IPS-18a (cell line): ENCODE data around the gene MRPS6.

Experiments
- H3K27ac ChIP-seq: one replicate; pipeline ENCODE4 v1.5.1; 2013; ENCODE audit warnings: low read length
- H3K27me3 ChIP-seq: one replicate; pipeline ENCODE4 v1.6.1; 2013; ENCODE audit warnings: mild to moderate bottlenecking, low read length; ENCODE audit not compliant: control insufficient read depth, insufficient read depth
- H3K36me3 ChIP-seq: one replicate; pipeline ENCODE4 v1.6.1; 2013; ENCODE audit warnings: low read depth, low read length; ENCODE audit not compliant: control insufficient read depth
- H3K4me1 ChIP-seq: one replicate; pipeline ENCODE4 v1.6.1; 2013; ENCODE audit warnings: low read depth, low read length; ENCODE audit not compliant: control insufficient read depth
- H3K4me3 ChIP-seq: one replicate; pipeline ENCODE4 v1.5.1; 2013; ENCODE audit warnings: low read length
- H3K9ac ChIP-seq: one replicate; pipeline ENCODE4 v1.6.1; 2013; ENCODE audit warnings: mild to moderate bottlenecking, low read length, moderate library complexity
- H3K9me3 ChIP-seq: one replicate; pipeline ENCODE4 v1.6.1; 2013; ENCODE audit warnings: low read depth, low read length; ENCODE audit not compliant: control insufficient read depth

The MRPS6 gene

DNA sequence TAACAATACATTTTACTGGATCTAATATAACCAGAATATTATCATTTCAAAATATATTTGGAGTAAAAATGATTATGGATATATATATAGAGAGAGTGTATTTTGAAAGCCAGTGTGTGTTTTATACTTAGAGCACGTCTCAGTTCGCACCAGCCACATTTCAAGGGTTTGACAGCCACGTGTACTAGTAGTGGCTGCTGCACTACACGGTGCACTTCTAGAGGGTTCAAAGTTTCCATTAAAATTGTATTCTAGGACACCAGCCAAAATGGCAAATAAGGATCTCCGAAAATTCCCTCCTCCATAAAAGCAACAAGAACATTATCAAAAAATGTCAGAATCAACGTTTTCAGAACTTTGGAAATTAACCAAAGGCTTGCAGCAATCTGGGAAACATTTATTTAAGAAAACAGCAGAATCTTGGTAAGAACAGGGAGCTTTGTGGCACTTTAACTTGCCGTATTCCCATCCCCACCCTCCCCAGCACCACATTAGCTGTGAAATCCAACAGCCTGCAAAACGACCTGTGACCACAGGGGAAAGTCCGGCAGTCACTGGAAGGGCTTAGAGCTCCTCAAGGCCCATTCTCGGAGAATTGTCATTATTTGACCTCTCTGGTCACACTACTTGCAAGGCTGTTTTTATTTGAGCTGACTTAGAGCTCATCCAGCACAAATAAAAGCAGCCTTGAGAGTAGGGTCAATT is 33.5 kb upstream of the MRPS6 start:
- Histone ChIP-seq H3K27me3 (no peaks in the 10 kb centered on the region), H3K4me3 (no peak overlapping the region), H3K9ac (no peak overlapping the region), H3K36me3 (no peaks in the 10 kb centered on the region), H3K9me3 (no peaks in the 10 kb centered on the region), H3K27ac (no peak overlapping the region), H3K4me1 (peaks cover 5% of the 10 kb centered on the region)

DNA sequence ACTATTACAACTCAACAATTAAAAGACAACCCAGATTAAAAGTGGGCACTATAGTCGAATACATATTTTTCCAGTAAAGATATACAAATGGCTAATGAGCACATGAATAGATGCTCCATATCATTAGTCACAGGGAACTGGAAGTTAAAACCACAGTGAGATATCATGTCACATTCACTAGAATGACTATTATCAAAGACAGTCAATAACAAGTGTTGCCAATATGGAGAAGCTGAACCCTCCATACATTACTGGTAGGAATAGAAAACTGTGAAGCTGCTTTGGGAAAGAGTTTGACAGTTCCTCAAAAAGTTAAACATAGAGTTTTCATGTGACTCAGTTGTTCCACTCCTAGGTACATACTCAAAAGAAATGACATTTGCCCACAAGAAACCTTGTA is 30.6 kb upstream of the MRPS6 start:
- H3K9ac ChIP-seq = no peak overlapping the region
- H3K4me1 ChIP-seq = no peaks in the 10 kb centered on the region
- no peak overlapping the region for H3K4me3 ChIP-seq
- no peak overlapping the region for H3K27ac ChIP-seq
- no peaks in the 10 kb centered on the region for H3K27me3 ChIP-seq
- no peaks in the 10 kb centered on the region for H3K36me3 ChIP-seq
- H3K9me3 ChIP-seq = no peaks in the 10 kb centered on the region

DNA sequence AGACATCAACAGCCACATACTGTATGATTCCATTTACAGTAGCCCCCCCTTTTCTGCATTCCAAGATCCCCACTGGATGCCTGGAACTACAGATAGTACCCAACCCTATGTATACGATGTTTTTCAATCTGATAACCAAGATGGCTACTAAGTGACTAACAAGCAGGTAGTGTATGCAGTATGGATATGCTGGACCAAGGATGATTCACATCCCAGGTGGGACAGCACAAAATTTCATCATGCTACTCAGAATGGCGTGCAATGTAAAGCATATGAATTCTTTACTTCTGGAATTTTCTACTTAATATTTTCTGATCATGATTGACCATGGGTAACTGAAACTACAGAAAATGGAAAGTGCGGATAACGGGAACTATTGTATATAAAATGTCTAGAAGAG is 30.0 kb upstream of the MRPS6 start:
- no peaks in the 10 kb centered on the region for H3K9me3 ChIP-seq
- H3K4me1 ChIP-seq = no peaks in the 10 kb centered on the region
- no peaks in the 10 kb centered on the region for H3K36me3 ChIP-seq
- H3K9ac ChIP-seq = no peak overlapping the region
- H3K27me3 ChIP-seq = no peaks in the 10 kb centered on the region
- no peak overlapping the region for H3K4me3 ChIP-seq
- no peak overlapping the region for H3K27ac ChIP-seq

DNA sequence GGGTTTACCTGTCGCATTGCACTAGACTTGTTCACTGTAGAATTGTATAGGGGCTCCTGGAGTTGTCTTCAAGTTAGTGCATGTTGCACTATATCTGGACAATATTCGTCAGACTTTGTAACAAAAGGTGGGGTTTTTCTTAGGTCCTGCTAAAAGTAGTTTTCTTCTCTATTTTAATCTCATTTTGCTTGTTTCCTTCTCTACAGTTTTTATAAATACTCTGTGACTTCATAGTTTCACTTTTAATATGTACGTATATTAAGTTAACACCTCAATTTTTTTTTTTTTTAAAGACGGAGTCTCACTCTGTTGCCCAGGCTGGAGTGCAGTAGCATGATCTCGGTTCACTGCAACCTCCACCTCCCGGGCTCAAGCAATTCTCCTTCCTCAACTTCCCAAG is 26.5 kb upstream of the MRPS6 start:
- Histone ChIP-seq H3K9me3 (no peaks in the 10 kb centered on the region), H3K27me3 (no peaks in the 10 kb centered on the region), H3K4me3 (no peak overlapping the region), H3K27ac (no peak overlapping the region), H3K4me1 (no peaks in the 10 kb centered on the region), H3K36me3 (no peaks in the 10 kb centered on the region), H3K9ac (no peak overlapping the region)

DNA sequence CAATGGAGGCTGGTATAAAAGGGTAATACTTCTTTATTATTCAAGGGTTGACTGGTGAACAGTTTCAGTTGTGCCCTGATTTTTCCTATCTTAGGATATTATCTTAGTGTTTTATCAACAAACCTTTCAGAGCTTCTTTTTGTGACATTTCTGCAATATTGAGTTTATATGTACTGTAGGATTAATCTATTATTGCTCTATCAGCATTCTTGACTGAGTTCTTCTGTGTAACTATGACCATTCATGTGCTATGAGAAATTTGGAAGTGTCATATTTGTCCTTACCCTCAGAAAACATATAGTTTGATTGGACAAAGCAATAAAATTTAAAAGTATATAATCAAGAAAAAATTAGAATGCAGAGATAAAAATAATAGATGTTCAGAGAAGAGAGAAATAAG is 25.5 kb upstream of the MRPS6 start:
- H3K4me1 ChIP-seq = no peaks in the 10 kb centered on the region
- no peaks in the 10 kb centered on the region for H3K27me3 ChIP-seq
- H3K9ac ChIP-seq = no peak overlapping the region
- H3K9me3 ChIP-seq = no peaks in the 10 kb centered on the region
- H3K36me3 ChIP-seq = no peaks in the 10 kb centered on the region
- H3K27ac ChIP-seq = no peak overlapping the region
- no peak overlapping the region for H3K4me3 ChIP-seq

DNA sequence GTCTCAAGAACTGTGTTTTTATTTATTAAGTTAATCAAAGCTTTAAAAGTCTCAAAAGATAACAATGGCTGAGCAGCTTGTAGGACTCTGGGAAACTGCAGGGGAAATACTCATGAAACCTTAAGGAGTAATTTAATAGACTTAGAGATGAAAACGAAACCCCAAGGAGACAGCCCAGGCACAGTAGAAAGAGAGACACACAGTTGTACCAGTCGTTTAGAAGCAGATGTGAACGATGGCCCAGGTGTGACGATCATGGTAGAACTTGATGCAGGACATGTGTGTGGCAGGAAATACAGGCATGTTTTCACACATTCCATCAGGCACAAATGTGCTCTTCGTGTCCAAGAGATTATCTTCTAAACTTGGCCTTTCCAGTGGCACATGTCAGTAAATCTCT is 21.2 kb upstream of the MRPS6 start:
- no peaks in the 10 kb centered on the region for H3K9me3 ChIP-seq
- H3K27ac ChIP-seq = no peak overlapping the region
- no peaks in the 10 kb centered on the region for H3K36me3 ChIP-seq
- no peaks in the 10 kb centered on the region for H3K27me3 ChIP-seq
- no peak overlapping the region for H3K4me3 ChIP-seq
- no peaks in the 10 kb centered on the region for H3K4me1 ChIP-seq
- H3K9ac ChIP-seq = no peak overlapping the region

DNA sequence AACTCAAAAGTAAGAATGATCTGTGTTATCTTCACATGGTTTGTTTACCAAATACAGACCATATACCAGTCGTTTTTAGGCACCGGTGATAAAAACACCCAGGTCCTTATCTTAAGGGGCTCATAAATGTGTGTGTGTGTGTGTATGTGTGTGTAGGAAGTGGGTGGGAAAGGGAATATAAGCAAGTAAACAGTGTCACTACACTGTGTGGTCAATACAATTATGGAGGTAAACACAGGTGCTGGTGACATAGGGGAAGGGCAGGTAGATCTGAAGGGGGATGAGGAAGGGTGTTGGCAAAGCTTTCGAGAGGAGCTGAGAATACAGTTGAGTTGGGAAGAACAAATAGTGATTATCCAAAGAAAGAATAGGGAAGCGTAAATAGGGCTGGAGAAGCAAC is 19.1 kb upstream of the MRPS6 start:
- no peaks in the 10 kb centered on the region for H3K27me3 ChIP-seq
- H3K4me1 ChIP-seq = no peaks in the 10 kb centered on the region
- no peak overlapping the region for H3K9ac ChIP-seq
- H3K27ac ChIP-seq = no peak overlapping the region
- no peaks in the 10 kb centered on the region for H3K9me3 ChIP-seq
- H3K4me3 ChIP-seq = no peak overlapping the region
- H3K36me3 ChIP-seq = no peaks in the 10 kb centered on the region

DNA sequence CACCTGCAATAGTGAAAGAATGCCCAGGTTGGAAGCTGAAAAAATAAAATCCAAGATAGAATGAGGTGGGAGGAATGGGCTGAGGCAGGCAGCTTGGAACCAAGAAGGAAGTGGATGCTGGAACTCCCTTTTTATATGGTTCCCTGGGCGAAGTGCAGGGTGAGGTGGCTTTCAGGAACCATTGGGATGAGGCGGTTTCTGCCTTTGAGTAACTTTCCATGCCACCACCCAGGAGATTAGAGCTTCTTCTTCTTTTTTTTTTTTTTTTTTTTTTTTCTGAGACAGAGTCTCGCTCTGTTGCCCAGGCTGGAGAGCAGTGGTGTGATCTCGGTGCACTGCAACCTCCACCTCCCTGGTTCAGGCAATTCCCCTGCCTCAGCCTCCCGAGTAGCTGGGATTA is 17.8 kb upstream of the MRPS6 start:
- no peaks in the 10 kb centered on the region for H3K4me1 ChIP-seq
- no peak overlapping the region for H3K27ac ChIP-seq
- H3K9ac ChIP-seq = no peak overlapping the region
- no peaks in the 10 kb centered on the region for H3K36me3 ChIP-seq
- H3K9me3 ChIP-seq = no peaks in the 10 kb centered on the region
- H3K27me3 ChIP-seq = no peaks in the 10 kb centered on the region
- H3K4me3 ChIP-seq = no peak overlapping the region

DNA sequence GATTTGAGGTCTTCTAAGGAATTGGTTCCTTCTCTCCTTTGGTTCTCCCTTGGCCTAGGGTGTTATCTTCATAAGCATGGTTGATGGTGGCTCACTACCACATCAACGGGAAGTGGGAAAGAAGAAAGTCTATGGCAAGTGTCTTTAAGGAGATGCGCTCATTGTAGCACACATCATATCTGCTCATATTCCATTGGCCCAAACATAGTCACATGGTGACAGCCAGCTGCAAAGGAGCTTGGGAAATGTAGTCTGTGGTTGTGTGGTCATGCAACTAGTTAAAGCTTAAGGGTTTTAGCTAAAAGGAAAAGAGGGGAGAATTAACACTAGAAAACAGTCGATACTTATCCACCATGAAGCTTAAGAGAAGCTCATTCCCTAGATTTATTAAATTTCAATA is 11.4 kb upstream of the MRPS6 start:
- no peak overlapping the region for H3K4me3 ChIP-seq
- H3K36me3 ChIP-seq = no peaks in the 10 kb centered on the region

DNA sequence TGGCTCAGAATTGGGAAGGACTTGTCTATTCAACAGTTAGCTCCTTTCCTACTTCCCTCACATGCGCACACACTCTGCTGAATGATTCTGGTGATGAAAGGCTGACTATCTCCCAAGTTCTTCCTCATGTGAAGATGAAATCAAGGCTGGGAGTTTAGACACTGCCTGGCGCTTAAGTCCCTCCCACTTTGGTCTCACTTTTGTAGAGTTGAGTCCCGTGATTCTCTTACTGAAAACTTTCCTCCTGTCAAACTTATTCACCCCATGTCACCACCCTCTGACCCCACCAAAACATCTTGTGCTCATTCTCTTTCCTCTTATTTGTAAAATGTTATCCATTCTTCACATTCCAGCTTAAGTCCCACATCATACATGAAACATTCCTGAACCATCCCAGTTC is 8.4 kb upstream of the MRPS6 start:
- Histone ChIP-seq H3K4me1 (no peaks in the 10 kb centered on the region), H3K9ac (no peak overlapping the region), H3K27me3 (peaks cover 4% of the 10 kb centered on the region), H3K9me3 (no peaks in the 10 kb centered on the region), H3K36me3 (no peaks in the 10 kb centered on the region), H3K4me3 (no peak overlapping the region), H3K27ac (no peak overlapping the region)

More for the DNA sequence above, 11.4 kb upstream of the MRPS6 start:
- Histone ChIP-seq H3K27ac (no peak overlapping the region), H3K27me3 (peaks cover 4% of the 10 kb centered on the region), H3K9ac (no peak overlapping the region), H3K9me3 (no peaks in the 10 kb centered on the region), H3K4me1 (no peaks in the 10 kb centered on the region)

DNA sequence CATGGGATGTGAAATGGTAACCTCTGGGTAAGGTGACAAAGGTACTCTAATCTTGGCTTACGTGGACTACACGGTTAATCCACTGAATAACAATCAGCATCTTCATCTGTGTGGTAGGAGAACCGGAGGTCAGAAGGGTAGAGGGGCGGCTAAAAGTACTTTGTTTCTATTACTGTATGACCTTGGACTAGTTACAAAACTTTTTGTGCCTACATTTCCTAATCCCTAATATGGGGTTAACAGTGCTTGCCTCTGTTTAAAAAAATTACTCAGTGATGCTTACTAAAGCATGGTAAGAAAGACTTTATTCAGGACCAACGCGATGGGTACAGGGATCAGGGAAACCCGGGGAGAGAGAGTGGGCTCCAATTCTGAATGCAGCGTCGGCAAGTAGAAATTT is 1.7 kb upstream of the MRPS6 start:
- Histone ChIP-seq H3K4me1 (peaks cover 20% of the 10 kb centered on the region), H3K9me3 (no peaks in the 10 kb centered on the region), H3K27me3 (peaks cover 12% of the 10 kb centered on the region), H3K9ac (no peak overlapping the region), H3K27ac (no peak overlapping the region), H3K4me3 (no peak overlapping the region), H3K36me3 (no peaks in the 10 kb centered on the region)

DNA sequence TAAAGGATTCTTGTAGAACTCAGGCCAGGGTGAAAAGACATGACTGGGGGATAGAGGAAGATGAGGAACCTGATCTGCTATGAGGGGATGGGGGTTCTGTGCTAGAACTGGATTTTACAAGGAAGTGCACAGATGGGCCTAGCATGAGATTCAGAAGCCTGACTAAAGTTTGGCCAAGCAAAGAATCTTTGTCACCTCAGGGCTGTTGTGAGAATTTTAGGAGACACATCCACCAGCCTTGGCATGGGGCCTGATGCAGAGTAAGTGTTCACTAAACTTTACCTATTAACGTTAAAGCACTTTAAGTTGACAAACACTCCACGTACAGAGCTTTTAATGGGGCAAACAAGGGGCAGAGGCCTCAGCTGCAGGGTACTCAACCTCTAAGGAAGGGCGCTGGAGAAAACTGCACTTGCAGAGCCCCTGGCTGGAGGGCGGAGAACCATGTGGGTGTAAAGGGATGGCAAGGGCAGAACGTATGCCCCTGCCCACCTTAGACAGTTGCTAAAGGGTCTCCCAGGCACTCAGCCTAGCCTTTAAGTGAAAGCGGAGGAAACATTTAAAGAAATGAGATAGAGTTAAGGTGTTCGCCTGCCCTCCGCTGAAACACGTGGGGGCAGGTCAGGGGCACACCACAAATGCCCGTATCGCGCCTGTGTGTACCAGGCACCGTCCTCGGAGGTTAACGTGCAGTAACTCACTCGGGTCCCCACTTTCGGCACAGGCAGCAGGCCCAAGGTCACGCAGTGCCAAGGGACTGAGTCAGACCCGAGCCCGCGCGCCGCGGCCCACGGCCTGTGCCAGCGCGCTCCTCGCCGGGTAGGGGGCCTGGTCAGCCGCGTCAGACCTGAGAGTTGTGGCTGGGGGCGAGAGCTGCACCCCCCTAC is 990 bp upstream of the MRPS6 start:
- no peaks in the 10 kb centered on the region for H3K36me3 ChIP-seq
- peaks cover 12% of the 10 kb centered on the region for H3K27me3 ChIP-seq
- H3K4me3 ChIP-seq = peak overlapping the region; percentile 64
- peaks cover 24% of the 10 kb centered on the region for H3K4me1 ChIP-seq
- H3K27ac ChIP-seq = no peak overlapping the region
- peak overlapping the region; percentile 66 for H3K9ac ChIP-seq
- H3K9me3 ChIP-seq = no peaks in the 10 kb centered on the region
